SK-MEL-5 (cell line): ENCODE measurements around the gene PLIN4. TPM values are rescaled to one million over a fixed set of nuclear protein-coding genes. Genes with fewer than 3 reads are reported as not detected.
"Not testable (repeated sequence)": the region's sequence is repeated elsewhere in the genome, so short reads cannot be mapped to it uniquely, and the experiment has no call there.

Experiments
- DNase-seq: peaks from one replicate; pipeline ENCODE4 v3.0.0-alpha.2; 2016; ENCODE audit warnings: low read depth, low spot score
- in situ Hi-C: cut with HindIII; loops from 2 replicates; pipeline ENCODE4 v1.10.0; 2016; ENCODE audit warnings: low sequenced_read_pairs, high pct_unique_total_duplicates, low pct_unique_long_range_greater_than_20kb
- total RNA-seq: library from RNA; depleted of rRNA; stranded (reverse); fragments of >200 nt; shearing (Covaris generic); gene quantifications from 2 replicates; pipeline ENCODE4 v1.2.3, GENCODE V29; 2014

Gene PLIN4
- total RNA-seq, 1 experiment from 2014 or later: 0.05 TPM

- no peak for DNase-seq
- in situ Hi-C loops: no loop called here
Observed at GRCh38 chr19:4550018-4550417, 31.7 kb upstream of the PLIN4 start.

- no peak for DNase-seq
- in situ Hi-C loops: no loop called here
Observed at GRCh38 chr19:4548238-4548584, 29.9 kb upstream of the PLIN4 start.

GRCh38 chr19:4547303-4548237 lies 29.3 kb upstream of the PLIN4 start:
- in situ Hi-C loops: no loop called here

GRCh38 chr19:4543842-4544647 lies 25.8 kb upstream of the PLIN4 start:
- DNase-seq: no peak
- in situ Hi-C loops: no loop called here

More at GRCh38 chr19:4547303-4548237, 29.3 kb upstream of the PLIN4 start:
- DNase-seq: peak; percentile 28

DNA sequence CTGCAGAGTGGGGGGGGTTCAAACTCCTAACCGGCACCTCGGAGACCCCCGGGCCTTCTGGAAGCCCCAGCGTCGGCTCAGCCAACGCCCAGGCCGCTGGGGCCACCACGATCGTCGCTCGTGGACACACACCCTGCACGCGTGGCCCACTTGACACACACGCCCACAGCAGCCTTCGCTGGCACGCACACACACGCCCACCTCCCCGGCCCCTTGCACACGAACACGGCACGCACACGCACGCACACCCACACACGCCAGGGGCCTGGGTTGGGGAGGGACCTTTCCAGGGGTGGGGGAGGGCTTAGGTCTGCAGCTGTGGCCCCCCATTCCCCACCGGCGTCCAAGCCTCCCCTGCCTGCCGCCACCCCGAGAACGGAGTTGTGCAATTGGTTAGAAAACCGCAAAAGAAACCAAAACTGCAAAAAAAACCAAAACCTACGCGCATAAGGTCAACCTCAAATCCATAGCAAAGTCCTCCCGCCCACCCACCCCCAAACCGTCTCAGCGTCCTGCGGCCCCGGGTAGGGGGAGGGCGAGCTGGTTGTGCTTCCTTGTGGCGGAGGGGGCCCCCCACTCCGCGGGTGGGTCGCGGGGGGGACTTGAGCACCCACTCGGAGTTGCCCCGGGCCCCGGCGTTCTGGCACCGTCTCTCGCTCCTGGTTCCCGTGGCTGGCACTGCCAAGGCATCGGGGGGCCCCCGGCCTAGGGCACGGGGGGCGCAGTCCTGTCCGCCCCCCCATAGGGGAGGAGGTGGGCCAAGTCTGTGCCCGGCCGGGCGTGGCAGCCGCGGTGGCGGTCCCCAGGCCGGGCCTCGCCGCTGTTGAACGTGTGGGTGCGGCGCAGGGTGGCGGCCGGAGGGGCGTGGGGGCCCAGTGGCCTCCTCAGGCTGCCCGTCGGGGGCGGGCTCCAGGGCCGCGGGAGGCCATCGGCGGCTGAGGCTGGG lies 24.9 kb upstream of the PLIN4 start:
- DNase-seq: no peak
- in situ Hi-C loops: no loop called here

DNA sequence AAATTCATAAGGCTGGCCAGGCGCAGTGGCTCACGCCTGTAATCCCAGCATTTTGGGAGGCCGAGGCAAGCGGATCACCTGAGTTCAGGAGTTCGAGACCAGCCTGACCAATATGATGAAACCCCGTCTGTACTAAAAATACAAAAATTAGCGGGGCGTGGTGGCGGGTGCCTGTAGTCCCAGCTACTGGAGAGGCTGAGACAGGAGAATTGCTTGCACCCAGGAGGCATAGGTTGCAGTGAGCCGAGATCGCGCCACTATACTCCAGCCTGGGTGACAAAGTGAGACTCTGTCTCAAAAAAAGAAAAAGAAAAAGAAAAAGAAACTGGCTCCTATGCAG lies 23.5 kb upstream of the PLIN4 start:
- in situ Hi-C loops, DNase-seq: not testable (repeated sequence)

DNA sequence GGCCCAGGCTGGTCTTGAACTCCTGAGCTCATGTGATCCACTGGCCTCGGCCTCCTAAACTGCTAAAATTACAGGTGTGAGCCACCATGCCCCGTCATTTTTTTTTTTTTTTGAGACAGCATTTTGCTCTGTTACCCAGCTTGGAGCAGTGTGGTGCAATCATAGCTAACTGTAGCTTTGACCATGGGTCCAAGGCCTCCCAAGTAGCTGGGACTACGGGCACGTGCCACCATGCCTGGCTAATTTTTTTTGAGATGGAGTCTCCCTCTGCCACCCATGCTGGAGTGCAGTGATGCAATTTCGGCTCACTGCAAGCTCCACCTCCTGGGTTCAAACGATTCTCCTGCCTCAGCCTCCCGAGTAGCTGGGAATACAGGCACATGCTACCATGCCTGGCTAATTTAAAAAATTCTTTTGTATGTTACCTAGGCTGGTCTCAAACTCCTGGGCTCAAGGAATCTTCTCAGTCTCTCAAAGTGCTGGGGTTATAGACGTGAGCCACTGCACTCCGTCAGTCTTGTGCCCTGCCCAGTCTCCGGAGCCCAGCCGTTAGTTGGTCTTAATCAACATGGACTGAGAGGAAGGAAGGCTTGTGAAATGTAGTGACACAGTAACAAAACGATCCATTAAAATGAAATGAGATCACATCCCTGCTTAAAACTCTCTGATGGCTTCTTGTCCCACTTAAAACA lies 23.0 kb upstream of the PLIN4 start:
- in situ Hi-C loops: no loop called here
- no peak for DNase-seq

GRCh38 chr19:4539693-4540581 lies 21.7 kb upstream of the PLIN4 start, which contains the start of gene LRG1:
Gene LRG1 (minus strand): TSS chr19:4540036. CDS start chr19:4540013, 23 bp downstream.
- in situ Hi-C loops: no loop called here
- DNase-seq: no peak

DNA sequence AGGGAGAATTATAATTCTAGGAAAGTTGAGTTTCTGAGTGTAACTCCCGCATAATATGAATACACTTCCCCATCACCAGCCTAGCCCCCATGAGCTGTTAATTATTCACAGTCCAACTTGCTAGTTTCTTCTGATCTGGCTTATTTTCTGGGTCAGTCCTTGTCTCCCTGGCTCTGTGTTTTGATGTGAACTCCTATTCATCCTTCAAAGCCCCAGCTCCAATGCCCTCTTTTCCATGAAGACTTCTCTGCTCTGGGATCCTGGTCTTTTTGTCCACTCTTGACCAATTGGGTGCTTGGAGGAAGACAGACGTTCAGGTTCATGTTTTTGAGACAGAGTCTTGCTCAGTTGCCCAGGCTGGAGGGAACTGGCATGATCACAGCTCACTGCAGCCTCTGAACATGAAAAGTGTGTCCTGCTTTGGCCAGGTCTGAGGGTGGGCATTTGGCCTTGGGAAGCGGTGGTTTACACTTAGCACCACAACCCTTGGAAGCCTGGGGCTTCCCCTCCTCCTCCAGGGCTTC lies 20.9 kb upstream of the PLIN4 start:
- in situ Hi-C loops: no loop called here
- DNase-seq: no peak

- DNase-seq: no peak
- in situ Hi-C loops: no loop called here
Observed at GRCh38 chr19:4538601-4538954, 20.3 kb upstream of the PLIN4 start.

DNA sequence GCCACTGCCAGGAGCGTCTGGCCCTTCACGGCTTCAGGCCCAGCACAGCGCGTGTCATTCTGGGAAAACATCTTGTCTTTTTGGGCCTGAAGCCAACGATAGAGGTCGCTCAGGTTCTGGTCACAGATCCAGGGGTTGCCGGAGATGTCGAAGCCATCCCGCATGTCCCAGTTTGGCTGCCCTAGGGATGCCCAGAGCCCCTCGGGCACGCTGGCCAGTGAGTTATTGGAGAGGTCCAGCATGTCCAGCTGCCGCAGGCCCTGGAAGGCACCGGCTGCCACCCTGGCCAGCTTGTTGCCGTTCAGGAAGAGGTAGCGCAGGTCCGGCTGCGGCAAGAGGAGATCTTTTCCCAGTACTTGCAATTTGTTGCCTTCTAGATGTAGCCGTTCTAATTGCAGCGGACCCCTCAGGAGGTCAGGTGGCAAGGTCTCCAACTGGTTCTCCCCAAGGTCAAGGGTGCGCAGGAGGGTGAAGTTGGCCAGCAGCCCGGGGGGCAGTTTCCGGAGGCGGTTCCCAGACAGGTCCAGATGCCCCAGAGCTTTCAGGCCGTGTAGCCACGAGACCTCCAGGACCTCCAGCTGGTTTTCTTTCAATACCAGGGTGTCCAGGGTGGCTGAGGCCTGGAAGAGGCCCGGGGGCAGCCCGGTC lies 19.8 kb upstream of the PLIN4 start:
- no peak for DNase-seq
- in situ Hi-C loops: no loop called here

GRCh38 chr19:4536798-4537197 lies 18.5 kb upstream of the PLIN4 start:
- DNase-seq: no peak
- in situ Hi-C loops: no loop called here

GRCh38 chr19:4534836-4535658 lies 16.8 kb upstream of the PLIN4 start, which contains the start of gene PLIN5:
Gene PLIN5 (minus strand): TSS chr19:4535224. CDS start chr19:4534074, 1,150 bp downstream.
- peak; percentile 79 for DNase-seq
- in situ Hi-C loops: no loop called here

GRCh38 chr19:4533835-4534424 lies 15.6 kb upstream of the PLIN4 start:
- in situ Hi-C loops: no loop called here
- no peak for DNase-seq
